SH-SY5Y (cell line): ENCODE results near the gene CCDC150.

Experiments
- GATA2 ChIP-seq: IDR thresholded peaks from 2 replicates; pipeline ENCODE4 v1.6.1; 2011; ENCODE audit warnings: mild to moderate bottlenecking, low read depth, low read length
- GATA3 ChIP-seq: IDR thresholded peaks from 2 replicates; pipeline ENCODE4 v1.6.1; 2011; ENCODE audit warnings: low read depth, mild to moderate bottlenecking, low read length, moderate library complexity

DNA sequence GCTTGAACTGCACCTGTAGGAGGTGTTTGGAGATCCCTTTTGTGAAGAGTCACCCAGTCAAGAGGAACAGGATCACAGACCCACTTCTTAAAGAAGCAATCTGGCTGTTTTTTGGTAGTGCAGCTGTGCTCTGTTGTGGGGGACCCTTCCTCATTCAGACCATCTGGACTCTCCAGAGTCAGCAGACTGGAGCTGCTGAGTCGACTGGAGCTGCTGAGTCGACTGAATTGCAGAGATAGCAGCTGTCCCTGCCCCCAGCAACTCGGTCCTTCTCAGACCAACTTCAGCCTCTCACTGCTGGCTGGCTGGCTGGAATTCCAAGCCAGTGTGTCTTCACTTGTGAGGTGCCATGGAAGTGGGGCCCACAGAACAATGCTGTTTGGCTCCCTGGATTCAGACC, 103.2 kb downstream of the CCDC150 start:
- TF ChIP-seq GATA2 = no peak
- TF ChIP-seq GATA3 = no peak
